DMS 273 (cell line): ENCODE measurements around the gene ZNF70.

ENCODE experiments used
- DNase-seq: peaks from one replicate; lab custom pipeline; 2025; ENCODE audit not compliant: unreplicated experiment; lab: John Stamatoyannopoulos, UW

Gene ZNF70

GRCh38 chr22:23779731-23780130, 28.8 kb upstream of the ZNF70 start:
- DNase-seq, result no peak

GRCh38 chr22:23779083-23779482, 28.2 kb upstream of the ZNF70 start:
- DNase-seq, result no peak

GRCh38 chr22:23778577-23778900, 27.6 kb upstream of the ZNF70 start:
- DNase-seq, result no peak

- peak; percentile 55 for DNase-seq
Observed at GRCh38 chr22:23777776-23778576, 27.1 kb upstream of the ZNF70 start.

- peak; percentile 31 for DNase-seq
Observed at GRCh38 chr22:23775779-23776375, 25.0 kb upstream of the ZNF70 start.

GRCh38 chr22:23774922-23775436, 24.1 kb upstream of the ZNF70 start:
- DNase-seq, result peak; percentile 22

GRCh38 chr22:23774114-23774921, 23.4 kb upstream of the ZNF70 start:
- no peak for DNase-seq

GRCh38 chr22:23773483-23774113, 22.7 kb upstream of the ZNF70 start:
- no peak for DNase-seq

GRCh38 chr22:23772649-23773473, 21.9 kb upstream of the ZNF70 start, which contains the start of gene MMP11:
Gene MMP11, plus strand, starts transcription at chr22:23772849. Its CDS starts 22 bp downstream, at chr22:23772871.
- DNase-seq, result peak; percentile 52

- DNase-seq, result no peak
Observed at GRCh38 chr22:23772315-23772648, 21.4 kb upstream of the ZNF70 start.

GRCh38 chr22:23769321-23769965, 18.5 kb upstream of the ZNF70 start:
- DNase-seq, result no peak

- DNase-seq, result peak; percentile 85
Observed at GRCh38 chr22:23767673-23768548, 17.0 kb upstream of the ZNF70 start, which contains the start of gene CHCHD10. Gene CHCHD10, minus strand, starts transcription at chr22:23767972. Its CDS starts 98 bp downstream, at chr22:23767874.

- no peak for DNase-seq
Observed at GRCh38 chr22:23767303-23767672, 16.4 kb upstream of the ZNF70 start.

- no peak for DNase-seq
Observed at GRCh38 chr22:23764899-23765881, 14.3 kb upstream of the ZNF70 start.

GRCh38 chr22:23763954-23764353, 13.0 kb upstream of the ZNF70 start:
- no peak for DNase-seq

GRCh38 chr22:23763579-23763945, 12.7 kb upstream of the ZNF70 start:
- no peak for DNase-seq

- DNase-seq, result peak; percentile 46
Observed at GRCh38 chr22:23762842-23763578, 12.1 kb upstream of the ZNF70 start, which contains the start of gene C22orf15. Gene C22orf15, plus strand, starts transcription at chr22:23762990. Its CDS starts 317 bp downstream, at chr22:23763307.
